ENCODE results near the gene SMOC2.

Gene SMOC2

GRCh38 chr6:168709991-168710390 lies 269.0 kb downstream of the SMOC2 start:
- no peak for DNase-seq (ENCODE audit: low read depth)

DNA sequence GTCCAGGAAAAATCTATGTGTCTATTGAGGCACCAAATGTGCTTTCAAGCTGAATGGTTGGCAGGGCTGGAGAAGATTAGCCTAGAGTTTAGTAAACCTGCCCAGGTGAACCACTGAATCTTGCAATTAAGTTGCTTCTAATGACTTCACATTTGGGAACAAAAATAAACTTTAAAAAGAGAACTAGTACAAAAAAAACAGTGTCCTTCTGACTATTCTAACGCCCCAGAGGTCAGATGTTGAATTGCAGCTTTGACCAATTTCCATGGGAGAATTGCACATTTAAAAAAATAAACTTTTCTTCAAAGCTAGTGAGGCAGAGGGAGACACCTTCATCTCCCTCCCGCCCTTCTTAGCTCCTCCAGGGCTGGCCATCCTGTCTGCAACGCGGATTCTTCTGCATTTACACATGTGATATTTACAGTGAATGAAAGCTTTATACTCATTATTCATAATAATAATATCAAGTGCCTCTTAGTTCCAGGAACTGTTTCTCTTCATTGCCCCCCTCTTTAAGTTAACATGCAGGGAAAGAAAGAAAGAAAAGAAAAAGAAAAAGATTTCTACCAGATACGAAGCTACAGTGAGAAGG lies 270.2 kb downstream of the SMOC2 start:
- DNase-seq (ENCODE audit: low read depth), result no peak

DNA sequence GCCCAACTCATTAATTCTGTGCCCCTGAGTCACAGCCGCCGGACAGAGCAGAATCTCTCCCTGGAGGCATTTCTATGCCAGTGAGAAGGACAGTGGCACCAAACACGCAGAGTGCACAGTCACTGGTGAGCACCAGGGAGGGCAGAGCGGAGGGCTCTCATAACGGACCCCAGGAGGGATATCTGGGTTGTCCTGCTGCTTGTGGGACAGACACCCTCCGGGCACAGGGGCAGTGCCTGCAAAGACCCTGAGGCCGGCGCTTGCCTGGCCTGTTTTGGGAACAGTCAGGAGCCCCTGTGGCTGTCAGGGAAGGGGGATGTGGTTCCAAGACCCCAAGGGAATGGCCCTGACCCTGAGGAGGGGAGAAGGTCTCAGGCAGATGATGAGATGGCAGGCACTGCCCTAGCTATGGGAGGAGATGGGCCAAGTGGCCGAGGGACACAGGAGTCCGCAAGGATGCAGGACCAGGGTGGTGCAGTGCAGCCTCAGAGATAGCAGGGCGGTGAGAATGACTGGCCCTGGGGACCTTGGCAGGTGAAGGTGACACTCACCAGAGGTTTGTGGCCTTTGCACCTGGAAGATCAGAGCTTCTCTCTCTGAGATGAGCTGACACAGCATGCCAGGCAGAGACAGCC lies 270.8 kb downstream of the SMOC2 start:
- DNase-seq (ENCODE audit: low read depth), result no peak

DNA sequence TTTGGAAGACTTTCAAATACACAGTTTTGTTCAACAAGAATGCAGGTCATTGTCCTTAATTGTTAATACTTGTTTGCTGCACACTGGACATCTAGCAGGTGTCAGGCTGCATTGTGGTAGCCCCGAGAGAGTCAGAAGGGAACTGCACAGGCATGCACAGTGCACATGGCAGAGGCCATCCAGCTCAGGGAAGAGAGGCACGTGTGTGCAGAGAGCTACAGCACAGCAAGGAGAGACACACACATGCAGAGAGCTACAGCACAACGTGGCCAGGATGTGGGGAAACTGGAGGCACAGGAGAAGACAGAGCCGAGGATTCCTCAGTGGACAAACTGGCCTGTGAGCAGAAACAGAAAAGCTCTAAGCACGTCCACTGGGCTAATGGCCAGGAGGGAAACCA lies 272.0 kb downstream of the SMOC2 start:
- DNase-seq (ENCODE audit: low read depth), result no peak

- DNase-seq (ENCODE audit: low read depth), result no peak
Observed at GRCh38 chr6:168713839-168714238, 272.9 kb downstream of the SMOC2 start.

DNA sequence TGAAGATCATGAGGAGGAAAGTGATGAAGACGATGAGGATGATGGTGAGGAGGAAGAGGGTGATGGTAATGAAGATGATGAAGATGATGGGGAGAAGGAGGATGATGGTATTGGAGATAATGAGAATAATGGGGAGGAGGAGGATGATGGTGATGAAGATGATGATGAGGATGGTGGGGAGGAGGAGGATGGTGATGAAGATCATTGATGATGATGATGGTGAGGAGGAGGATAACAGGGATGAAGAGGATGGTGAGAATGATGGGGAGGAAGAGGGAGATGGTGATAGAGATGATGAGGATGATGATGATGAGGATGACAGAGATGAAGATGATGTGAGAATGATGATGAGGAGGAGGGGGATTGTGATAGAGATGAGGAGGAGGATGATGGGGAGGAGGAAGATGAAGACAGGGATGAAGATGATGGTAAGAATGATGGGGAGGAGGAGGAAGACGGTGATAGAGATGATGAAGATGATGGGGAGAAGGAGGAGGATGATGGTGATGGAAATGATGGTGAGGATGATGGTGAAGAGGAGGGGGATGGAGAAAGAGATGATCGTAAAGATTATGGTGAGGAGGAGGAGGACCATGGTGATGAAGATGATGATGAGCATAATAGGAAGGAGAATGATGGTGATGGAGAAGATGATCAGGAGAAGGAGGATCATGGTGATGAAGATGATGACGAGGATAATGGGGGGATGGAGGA lies 273.7 kb downstream of the SMOC2 start:
- DNase-seq (ENCODE audit: low read depth), result no peak

DNA sequence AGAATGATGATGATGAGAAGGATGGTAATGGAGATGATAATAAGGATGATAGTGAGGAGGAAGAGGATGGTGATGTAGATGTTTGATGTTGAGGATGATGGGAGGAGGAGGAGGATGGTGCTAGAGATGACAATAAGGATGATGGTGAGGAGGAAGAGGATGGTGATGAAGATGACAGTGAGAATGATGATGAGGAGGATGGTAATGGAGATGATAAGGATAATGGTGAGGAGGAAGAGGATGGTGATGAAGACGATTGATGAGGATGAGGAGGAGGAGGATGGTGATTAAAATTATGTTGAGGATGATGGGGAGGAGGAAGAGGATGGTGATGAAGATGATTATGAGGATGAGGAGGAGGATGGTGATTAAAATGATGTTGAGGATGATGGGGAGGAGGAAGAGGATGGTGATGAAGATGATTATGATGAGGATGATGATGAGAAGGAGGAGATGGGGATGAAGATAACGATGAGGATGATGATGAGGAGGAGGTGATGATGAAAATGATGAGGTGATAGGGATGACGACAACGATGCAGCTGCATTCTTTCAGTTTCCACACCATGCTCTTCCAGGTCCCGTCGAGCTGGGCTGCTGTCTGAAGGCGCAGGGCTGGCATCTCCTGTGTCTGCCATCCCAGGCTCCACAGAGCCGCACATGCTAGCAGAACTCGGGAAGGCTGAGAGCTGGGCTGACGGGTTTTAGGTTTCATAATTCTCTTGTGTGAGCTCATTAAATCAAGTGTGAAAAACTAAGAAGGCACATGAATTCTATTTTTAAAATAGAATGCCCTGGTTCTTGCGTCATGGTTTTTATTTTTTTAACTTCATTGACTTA lies 274.9 kb downstream of the SMOC2 start:
- no peak for DNase-seq (ENCODE audit: low read depth)

DNA sequence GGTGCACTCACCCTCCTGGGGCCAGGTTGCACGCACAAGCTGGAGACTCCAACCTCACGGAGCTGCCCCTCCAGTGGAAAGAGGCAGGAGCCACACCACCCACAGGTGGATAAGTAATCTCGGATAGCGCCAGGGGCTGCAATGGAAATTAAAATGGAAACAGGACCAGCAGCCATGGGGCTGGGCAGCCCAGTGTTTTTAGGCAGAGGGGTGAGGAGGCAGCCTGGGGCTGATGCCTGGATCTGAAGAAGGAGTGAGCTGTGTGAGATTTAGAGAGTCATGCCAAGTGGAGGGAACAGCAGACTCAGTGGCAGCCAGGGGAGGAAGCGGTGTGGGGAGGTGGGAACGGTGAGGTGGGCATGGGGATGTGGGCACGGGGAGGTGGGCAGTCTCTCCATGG lies 275.6 kb downstream of the SMOC2 start:
- no peak for DNase-seq (ENCODE audit: low read depth)

DNA sequence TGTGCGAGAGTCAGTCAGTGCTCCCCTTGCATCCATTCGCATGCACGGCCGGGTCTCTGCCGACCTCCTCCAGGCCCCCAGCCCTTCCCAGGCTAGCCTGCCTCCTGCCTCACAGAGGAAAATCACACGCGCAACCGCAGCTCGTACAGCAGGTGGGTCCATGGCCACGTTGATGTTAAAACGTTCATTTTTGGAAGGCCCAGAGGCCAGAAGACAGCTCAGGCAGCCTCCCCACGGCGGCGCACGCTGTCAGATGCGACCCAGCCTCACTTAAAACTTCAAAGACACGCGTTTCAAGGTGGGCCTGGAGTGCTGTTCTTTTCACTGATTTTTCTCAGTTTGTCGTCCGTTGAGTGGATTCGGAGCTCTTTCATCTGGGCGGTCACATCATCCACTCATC lies 276.5 kb downstream of the SMOC2 start:
- DNase-seq (ENCODE audit: low read depth), result no peak
